ENCODE data around the gene CPT1C. TPM values are rescaled to one million over a fixed set of nuclear protein-coding genes. Genes with fewer than 3 reads are reported as not detected.

CPT1C gene
- polyA plus RNA-seq, 3 donors = 11.2 to 13.6 (median 11.6) TPM

DNA sequence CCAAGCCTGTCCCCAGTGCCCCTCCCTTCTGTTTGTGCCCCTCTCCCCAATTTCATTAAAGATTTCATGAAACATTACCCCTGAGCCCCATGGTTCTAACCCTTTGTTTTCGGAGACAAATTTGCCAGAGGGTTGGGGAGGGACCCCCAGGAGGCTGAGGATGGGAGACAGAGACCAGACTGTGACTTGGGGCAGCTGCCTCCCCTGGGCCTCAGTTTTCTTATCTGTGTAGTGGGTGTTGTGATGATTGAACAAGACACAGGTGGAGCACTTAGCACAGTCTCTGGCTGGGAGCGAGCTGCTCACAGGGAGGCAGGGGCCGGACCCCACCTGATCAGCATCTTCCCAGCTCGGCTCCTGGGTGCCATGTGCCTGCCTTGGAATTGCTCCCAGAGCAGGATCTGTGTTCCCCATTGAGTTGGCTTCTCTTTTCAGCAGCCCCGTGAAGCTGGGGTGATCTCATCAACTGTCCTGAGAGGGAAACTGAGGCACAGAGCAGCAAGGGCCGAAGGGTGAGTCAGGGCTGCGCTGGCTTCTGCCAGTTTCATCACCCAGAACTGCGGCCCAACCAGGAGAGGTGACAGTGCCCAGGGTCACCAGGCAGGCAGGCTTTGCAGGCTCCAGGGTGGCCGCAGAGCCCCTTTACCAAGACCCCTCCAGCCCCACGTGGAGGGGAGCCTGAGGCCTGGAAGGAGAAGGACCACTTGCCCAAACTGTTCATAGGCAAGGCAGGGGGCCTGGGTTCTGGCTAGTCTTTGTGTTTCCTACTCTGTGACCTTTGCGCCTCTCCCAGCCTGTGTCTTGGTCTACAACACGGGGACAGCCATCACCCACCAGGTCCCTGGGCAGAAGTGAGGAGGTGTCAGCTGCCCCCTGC, 32.1 kb upstream of the CPT1C start:
- DNase-seq = no peak

DNA sequence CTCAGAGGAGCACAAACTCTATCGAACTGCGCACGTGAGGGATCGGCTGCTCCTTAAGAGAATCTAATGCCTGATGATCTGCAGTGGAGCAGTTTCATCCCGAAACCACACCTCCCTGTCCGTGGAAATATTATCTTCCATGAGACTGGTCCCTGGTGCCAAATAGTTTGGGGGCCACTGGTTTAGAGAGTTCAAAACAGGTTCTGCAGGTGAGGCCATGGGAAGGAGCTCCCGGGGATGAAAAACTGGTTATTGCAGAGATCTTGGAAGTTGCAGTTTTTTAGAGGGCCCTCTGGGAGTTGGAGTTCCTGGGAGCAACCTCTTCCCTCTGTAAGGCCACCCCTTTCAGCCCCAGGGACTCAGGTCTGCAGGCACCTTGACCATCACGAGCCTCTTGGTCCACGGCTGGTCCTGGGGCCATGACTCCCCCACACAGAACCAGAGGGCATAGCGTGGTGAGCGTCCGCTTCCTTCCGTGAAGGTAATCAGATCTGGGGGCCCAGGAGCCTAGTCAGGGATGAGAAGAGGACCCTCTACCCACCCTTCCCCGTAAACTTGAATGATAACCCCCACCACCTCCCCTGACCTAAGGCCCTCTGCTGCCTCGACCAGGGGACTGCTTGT, 30.5 kb upstream of the CPT1C start:
- DNase-seq = no peak

DNA sequence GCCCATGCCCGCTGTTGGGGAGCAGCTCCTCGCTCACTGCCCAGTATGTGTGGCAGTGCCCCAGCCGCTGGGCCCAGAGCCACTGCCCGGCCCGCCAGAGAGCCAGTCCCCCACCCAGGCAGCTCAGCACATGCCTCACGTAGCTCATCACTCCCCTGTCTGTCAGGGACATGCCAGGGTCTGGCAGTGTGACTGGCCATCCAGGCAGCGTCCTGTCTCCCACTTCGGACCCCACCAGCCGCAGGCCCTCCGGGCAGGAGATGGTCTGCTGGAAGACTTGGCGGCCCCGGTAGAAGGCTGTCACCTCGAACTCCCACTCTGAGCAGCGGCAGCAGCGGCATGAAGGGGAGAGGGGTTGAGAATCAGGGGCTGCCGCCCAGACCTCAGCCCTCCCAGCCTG, 28.9 kb upstream of the CPT1C start:
- no peak for DNase-seq

DNA sequence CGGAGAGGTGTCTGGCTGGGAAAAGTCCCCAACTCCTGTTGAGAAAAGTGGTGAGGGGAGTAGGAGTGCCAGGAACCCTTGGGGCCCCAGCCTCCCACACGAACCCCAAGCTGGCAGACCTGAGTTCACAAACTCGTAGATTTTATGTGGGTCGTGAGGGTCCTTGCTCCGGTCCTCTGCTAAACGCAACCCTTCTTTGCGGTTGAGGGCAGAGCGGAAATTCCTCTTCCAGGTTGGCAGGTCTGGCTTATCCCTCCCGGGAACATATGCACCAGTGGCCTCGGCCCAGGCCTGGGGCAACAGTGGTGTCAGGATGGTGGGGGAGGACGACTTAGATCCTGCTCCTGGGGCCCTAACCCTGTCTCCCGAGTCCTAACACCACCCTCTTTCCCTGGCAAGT, 27.7 kb upstream of the CPT1C start:
- DNase-seq = no peak

DNA sequence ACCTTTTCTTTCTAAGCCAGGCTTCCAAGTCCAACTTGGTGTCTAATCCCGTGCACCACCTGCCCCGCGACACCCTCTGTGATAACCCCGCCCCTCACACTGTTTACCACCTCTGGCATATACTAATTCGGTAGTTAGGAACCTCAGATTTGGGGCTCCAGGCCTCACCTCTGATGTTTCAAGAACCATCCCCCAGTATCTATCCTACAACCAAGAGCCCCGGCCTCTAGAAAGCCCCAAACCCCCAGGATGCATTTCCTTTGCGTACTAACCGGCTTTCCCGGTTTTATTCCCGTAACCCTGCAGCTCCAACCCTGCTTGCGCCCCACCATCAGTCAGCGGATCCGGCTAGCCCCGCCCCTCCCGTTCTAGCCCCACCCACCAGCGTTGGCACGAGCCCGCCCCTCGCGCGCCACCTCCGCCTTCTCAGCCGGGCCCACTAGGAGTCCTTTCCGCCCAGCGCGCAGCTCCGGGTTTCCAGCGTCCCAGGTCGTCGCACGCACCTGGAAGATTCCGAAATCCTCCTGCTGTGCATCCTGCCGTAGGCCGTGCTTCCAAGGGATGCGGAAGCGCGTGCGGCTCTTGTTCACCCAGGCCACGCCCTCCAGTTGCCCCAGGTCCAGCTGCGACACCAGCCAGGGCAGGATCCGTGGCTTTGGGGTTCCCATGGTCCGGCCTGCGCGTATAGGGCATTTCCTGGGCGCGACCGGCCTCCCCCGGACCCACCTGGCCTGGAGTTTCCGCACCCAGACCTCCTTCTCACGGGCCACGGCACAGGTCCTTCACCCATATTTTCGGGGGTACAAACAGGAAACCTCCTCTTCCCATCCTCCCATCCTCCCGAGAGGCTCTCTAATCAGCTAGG, 26.5 kb upstream of the CPT1C start:
- peak; percentile 84 for DNase-seq

DNA sequence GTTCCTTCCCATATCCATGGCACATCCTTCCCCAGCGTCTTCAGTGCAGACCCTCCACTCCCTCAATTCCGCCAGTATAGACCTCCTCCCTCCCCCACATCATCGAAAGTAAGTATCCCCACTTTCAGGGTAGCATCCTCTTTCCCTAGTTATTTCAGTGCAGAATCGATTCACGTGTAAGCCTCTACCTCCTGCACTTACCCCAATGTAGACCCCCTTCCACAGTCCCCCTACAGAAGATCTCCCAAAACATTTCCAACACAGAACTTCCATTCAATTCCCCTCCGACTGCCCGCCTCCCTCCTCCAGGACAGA, 25.9 kb upstream of the CPT1C start:
- no peak for DNase-seq

DNA sequence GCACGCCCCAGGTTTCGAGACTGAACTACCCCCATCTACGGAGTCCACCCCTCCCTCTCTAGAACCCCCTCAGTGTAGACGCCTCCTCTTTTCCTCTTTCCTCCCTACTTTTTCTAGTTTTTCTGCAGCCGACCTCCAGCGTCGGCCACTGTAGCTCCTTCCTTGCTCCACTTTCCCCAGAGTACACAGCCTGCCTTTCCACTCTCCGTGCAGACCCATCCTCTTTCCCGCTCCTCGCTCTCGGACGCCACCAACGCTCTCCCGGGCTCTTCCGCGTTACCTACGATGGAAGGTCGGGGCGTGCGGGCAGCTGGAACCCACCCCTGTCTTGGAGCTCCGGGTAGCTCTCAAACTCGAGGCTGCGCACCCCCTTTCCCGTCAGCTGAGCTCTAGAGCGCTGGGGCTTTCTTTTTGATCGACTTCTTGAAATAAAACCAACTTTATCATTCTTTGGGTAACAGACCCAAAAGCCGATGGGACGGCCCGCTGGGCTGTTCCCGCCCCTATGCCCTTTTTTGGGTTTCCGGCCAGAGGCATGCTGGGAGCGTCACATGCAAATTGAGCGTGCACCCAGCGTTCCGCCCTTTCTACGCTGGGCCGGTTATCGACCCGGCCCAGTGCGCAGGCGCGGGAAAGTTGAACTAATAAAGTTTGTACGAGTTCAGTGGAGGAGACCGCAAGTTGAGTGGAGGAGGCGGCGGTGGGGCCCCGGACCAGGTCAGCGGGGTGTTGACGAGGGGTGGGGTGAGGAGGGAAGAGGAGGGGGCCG, 25.4 kb upstream of the CPT1C start, which contains the start of the genes BCL2L12 and IRF3:
Gene BCL2L12 (plus strand): TSS at position 583 of the 769 bp plus-strand sequence. CDS start 760 bp downstream, outside the sequence.
Gene IRF3 (minus strand): TSS at position 507 of the 769 bp plus-strand sequence. CDS start 1,019 bp downstream, outside the sequence.
- peak; percentile 96 for DNase-seq

DNA sequence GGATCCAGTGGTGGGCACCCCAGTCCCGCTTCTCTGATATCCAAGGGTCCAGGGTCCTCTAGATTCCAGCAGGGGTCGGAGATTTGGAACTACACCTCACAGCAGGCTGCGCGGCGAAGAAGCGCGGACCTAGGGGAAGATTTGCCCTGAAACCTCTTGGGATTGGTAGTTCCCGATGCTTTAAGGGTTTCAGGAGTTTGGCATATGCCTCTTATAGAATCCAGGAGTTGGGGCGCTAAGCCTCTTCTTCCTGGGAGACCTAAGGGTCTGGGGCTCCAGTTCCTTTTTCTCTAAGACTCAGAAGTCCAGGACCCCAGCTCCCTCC, 24.8 kb upstream of the CPT1C start:
- DNase-seq = no peak

DNA sequence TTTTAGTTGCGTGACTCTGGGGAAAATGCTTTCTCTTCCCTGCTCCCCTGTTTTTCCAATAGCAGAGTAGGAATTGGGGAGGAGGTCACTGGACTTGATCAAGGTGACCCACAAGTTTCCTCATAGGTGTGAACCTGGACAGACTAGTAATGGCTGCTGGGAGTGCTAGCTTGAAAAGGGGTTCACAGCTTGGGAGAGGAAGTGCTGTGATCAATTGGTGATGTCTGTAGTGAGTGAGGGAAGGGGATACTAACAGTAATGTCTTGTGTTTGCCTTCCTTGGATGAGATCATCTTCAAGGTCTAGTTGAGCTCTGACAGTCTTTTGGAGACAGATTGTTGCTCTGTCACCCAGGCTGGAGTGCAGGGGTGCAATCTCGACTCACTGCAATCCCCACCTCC, 23.4 kb upstream of the CPT1C start:
- DNase-seq = no peak

DNA sequence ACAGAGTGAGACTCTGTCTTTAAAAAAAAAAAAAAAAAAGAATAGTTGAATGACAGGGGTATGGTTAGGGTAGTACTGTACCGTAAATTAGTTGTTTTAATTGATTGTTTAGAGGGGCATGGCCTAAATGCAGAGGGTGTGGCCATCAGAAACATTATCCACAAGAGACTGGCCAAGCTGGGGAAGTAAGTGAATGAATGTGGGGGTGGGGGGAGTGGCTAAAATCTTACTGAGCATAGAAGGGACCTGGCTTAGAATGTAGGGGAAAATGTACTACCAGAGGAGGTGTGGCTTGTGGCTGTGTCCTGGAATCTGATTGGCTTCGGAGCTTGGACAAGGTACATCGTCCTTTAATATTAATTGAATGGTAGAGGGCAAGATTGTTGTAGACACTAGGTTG, 21.4 kb upstream of the CPT1C start:
- no peak for DNase-seq

DNA sequence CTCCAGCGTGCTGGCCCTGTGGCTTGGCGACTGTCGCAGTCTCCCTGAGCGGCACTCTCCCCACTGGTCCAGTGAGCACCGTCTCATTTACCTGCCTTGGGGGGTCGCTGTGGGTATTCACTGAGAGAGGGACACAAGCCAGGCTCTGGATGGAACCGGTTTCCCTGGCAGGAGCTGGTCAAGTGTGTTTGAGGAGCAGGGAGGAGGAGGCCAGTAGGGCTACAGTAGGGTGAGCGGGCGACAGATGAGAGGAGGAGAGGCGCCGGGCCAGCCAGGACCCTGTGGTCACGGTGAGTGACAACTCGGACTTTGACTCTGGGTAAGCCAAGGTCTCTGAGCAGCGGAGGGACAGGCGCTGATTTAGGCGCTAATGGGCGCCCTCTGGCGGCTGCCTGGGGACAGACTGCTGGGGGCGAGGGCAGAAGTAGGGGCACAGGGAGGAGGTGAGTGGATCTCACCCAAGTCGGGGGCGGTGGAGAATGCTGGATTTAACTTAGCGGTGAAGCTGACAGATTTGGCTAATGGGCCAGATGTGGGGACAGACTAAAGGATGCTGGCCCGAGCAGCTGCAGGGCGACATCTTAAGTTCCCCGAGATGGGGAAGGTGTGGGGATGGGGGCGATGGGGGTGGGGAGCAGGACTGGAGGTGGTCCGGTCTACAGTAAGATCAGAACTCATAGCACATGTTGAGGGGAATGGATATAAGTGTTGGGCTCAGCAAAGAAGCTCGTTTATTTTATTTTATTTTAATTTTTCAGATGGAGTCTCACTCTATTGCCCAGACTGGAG, 18.6 kb upstream of the CPT1C start:
- peak; percentile 66 for DNase-seq

DNA sequence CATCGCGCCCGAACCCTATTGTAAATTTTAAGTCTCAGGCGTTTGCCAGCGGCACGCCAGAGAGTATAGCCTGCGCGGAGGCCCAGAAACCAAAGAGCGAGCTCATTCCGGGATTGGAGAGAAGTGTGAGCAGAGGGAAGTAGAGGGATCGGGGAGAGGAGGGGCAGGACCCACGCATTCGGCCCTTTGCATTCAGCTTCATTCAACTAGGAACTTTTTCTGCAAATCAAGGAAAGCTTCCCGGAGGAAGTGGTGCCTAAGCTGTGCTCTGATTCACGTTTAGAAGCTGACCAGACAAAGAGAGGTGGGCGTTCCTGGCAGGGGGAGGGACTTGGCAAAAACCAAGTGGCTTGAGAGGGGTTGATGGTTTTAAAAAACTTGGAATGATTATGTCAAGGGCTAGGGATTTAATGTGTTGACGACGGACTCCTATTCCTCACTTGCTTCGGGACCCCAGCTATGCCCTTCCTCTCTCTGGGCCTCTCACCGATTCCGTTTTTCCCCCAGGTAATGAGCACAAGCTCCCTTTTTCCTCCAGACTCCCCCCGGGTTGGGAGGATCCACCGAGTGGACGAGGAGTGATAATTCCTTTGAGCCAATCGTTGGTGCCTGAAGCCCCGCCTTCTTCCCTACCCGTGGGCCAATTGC, 14.7 kb upstream of the CPT1C start:
- peak; percentile 92 for DNase-seq

DNA sequence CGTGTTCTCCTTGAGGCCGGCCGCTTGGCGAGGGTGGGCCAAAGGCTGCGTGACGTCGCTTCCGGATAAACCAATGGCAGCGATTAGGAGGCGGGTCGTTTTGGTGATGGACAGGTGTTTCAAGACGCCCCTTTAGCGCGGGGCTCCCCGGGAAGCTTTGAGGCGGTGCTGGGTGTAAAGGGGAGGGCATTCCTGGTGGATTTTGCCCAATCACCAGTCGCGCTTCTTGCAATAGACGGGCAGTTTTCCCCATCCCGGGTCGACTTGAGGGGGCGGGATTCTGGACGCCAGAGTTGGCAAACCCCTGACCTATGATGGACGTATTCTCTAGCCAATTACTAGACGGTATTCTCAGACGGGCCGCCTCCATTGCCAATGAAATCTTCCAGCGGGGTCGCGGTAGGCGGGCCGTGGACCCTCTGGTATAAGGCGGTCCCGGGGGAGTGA, 14.1 kb upstream of the CPT1C start:
- DNase-seq = peak; percentile 100

DNA sequence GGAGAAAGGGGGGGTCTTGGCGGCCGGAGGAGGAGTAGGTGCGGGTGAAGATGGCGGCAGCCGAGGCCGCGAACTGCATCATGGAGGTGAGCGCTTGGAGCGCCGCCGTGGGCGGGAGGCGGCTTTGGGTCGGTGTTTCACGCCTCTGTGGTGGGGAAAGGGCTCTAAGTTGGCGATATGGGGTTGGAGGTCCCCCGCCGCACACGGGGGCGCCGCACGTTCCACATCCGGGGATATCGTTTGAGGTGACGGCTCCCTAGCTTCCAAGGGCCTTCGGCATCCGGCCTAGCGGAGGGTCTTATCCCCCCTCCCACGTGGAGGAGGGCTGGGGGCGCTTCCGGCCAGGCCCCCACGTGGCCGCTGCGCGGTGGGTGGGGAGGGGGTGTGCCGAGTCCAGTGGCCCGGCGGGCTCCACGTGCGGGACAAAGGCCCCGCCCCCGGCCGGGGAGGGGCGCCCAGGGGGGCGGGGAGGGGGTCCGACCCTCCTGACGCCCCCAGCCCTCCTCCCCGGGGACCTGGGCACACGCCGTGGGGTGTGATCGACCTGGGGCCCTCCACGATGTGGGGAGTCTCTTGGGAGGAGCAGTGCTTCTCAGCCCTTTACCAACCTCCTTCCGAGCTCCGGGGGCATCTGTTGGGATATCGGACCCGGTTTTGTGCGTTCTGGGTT, 13.6 kb upstream of the CPT1C start, which contains the start of gene PRMT1:
Gene PRMT1 (plus strand): TSS at position 41 of the 670 bp plus-strand sequence. CDS start 10 bp downstream, at position 51.
- no peak for DNase-seq

DNA sequence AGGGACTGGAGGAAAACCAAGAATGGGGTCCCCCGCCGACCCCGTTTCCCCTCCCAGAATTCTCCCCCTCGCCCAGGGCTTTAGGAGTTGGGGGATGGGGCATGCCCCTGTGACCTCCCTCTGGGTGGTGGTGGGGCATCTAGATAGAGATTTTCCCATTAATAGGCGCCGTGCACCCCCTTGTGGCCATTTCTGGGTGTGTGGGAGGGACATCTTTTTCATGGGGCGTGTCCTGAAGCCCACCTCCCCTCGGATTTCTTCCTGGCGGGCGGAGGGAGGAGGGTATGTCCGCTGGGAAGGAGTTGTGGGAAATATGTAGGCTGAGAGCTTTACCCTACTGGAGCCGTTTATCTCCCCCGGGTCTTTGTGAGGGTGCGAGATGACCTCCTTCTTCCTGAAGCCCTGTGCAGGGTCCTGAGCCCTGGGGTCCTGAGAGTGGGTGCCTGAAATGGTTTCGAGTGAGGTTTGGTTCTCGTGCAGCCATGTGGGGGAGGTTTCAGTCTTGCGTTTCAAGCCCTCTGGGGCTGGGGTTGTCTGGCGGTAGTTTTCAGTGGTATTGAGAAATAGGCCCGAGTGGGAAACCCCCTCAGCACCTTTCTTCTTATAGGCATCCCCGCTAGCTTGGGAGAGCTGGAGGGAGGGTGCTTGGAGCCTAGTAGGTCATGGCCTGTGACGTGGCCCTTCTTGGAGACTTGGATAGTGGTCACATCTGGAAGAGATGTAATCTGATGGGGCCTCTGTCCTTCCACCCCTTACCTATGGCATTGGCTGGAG, 12.8 kb upstream of the CPT1C start:
- peak; percentile 90 for DNase-seq

DNA sequence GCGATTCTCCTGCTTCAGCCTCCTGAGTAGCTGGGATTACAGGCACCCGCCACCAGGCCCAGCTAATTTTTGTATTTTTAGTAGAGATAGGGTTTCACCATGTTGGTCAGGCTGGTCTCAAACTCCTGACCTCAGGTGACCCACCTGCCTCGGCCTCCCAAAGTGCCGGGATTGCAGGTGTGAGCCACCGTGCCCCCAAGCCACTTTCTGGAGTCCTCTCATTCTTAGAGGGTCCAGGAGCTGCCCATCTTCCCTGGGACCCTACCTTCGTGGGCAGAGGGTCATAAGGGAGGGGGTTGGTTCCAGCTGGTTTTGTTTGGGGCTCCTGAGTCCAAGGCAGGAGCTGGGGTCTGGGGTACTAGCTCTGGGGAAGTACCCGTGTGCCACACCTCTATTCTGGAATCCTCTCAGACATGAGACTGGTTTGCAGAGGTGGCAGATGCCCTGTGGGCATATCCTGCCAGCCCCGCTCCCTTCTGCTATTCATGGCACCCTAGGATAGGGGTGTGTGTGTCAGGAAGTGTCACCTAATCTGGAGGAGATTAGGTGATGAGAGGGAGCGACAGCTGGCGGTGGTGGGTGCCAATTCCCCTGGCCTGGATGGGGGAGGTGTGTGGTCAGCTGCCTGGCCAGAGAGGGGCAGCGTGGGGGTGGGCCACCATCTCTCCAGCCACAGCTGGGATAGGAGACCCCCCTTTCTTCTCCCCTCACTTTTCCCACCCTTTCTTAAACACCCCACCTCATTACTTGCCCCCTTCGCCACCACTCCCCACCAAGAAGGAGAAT, 11.7 kb upstream of the CPT1C start:
- DNase-seq = no peak

DNA sequence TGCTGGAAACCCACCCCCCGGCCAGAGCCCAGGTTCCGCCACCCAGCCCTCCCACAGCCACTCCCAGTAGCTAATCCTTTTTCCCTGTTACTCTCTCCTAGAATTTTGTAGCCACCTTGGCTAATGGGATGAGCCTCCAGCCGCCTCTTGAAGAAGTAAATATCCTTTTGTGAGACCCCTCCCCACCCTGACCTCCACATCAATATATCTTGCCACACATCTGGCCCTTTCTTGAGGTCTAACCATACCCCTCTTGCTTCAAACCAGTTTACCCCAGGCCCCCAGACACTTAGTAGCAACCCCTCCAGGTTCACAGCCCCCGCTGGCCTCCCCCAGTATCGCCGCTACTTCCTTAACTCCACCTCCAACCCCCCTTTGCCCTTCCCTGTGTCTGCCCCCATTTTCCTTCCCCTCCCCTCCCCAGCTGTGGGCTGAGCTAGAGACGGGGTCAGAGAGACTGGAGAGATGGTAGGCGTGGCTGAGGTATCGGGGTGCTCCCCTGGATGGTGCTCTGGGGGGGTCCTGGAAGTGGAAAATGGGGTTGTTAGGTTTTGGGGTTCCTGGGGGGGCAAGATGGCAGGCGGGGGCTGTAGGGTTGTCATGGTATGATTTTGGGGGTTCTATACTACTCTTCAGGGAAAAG, 11.0 kb upstream of the CPT1C start:
- DNase-seq = no peak
